HEK293 (cell line): ENCODE results near the gene NOVA1.

Experiments
- CTCF ChIA-PET: fragments of 350-600 bp; formaldehyde crosslinking; extraction: SDS; loops from one replicate; lab custom pipeline; 2021; ENCODE audit warnings: antibody characterized with exemption; lab: Yijun Ruan, JAX
- POLR2A ChIA-PET: fragments of 300-600 bp; formaldehyde crosslinking; extraction: SDS; loops from one replicate; lab custom pipeline; 2020; ENCODE audit warnings: antibody characterized with exemption, inconsistent platforms; lab: Yijun Ruan, JAX
- H3K27ac ChIP-seq: fragments of 200-500 bp; sonication (Bioruptor generic); 2 replicates; pipeline ENCODE4 v1.5.1; 2014; ENCODE audit warnings: low read depth, low read length, control low read depth, inconsistent platforms; ENCODE audit errors: extremely low read depth
- H3K36me3 ChIP-seq, 2 experiments: fragments of 200-500 bp in 1 of 2; sonication (Bioruptor generic) in 1 of 2; 1 replicate in 1 of 2; 2 replicates in 1 of 2; pipeline ENCODE4 v1.5.1; 2014 to 2017; ENCODE audit warnings: inconsistent platforms in 2 of 2, low read length in 2 of 2; ENCODE audit not compliant: control insufficient read depth in 2 of 2, insufficient read depth in 1 of 2
- H3K4me1 ChIP-seq: fragments of 200-500 bp; sonication (Bioruptor generic); 2 replicates; pipeline ENCODE4 v1.5.1; 2014; ENCODE audit warnings: mild to moderate bottlenecking, low read length, inconsistent platforms; ENCODE audit not compliant: control insufficient read depth, insufficient read depth
- H3K4me3 ChIP-seq: 2 replicates; pipeline ENCODE4 v1.5.1; 2011; ENCODE audit warnings: low read depth, mild to moderate bottlenecking, control low read depth, low read length, moderate library complexity
- H3K9me3 ChIP-seq: fragments of 200-500 bp; sonication (Bioruptor generic); 2 replicates; pipeline ENCODE4 v1.5.1; 2014; ENCODE audit warnings: low read depth, low read length, inconsistent platforms; ENCODE audit not compliant: control insufficient read depth, insufficient read depth
- GFI1B ChIP-seq: fragments of 450-650 bp; formaldehyde crosslinking; IDR thresholded peaks from 2 replicates; pipeline ENCODE4 v1.5.1; 2016; ENCODE audit warnings: missing biosample characterization, missing genetic modification characterization
- GLI4 ChIP-seq: fragments of 450-650 bp; formaldehyde crosslinking; IDR thresholded peaks from 2 replicates; pipeline ENCODE4 v1.5.1; 2016; ENCODE audit warnings: missing biosample characterization, missing genetic modification characterization
- KLF1 ChIP-seq: fragments of 450-650 bp; formaldehyde crosslinking; IDR thresholded peaks from 2 replicates; pipeline ENCODE4 v1.5.1; 2016; ENCODE audit warnings: missing biosample characterization, missing genetic modification characterization
- KLF9 ChIP-seq: fragments of 450-650 bp; formaldehyde crosslinking; IDR thresholded peaks from 2 replicates; pipeline ENCODE4 v1.5.1; 2016; ENCODE audit warnings: missing biosample characterization, missing genetic modification characterization, low read depth
- OSR2 ChIP-seq: fragments of 450-650 bp; formaldehyde crosslinking; IDR thresholded peaks from 2 replicates; pipeline ENCODE4 v1.5.1; 2016; ENCODE audit warnings: missing biosample characterization, missing genetic modification characterization
- PBX3 ChIP-seq: sonication (generic); formaldehyde crosslinking; IDR thresholded peaks from 2 replicates; pipeline ENCODE4 v1.8.1; 2022; ENCODE audit warnings: mild to moderate bottlenecking, moderate library complexity, missing genetic modification reagents
- REST ChIP-seq: fragments of 450-650 bp; formaldehyde crosslinking; IDR thresholded peaks from 2 replicates; pipeline ENCODE4 v1.5.1; 2016; ENCODE audit warnings: missing biosample characterization, missing genetic modification characterization
- TRIM28 ChIP-seq: IDR thresholded peaks from 2 replicates; pipeline ENCODE4 v1.6.1; 2011; ENCODE audit warnings: low read length, control low read depth, borderline replicate concordance
- ZBTB26 ChIP-seq: fragments of 450-650 bp; formaldehyde crosslinking; optimal IDR thresholded peaks from 2 replicates; pipeline ENCODE3; 2016; ENCODE audit warnings: missing biosample characterization, mild to moderate bottlenecking, missing genetic modification characterization
- ZBTB44 ChIP-seq: fragments of 450-650 bp; IDR thresholded peaks from 2 replicates; pipeline ENCODE4 v1.5.1; 2018; ENCODE audit warnings: missing biosample characterization, mild to moderate bottlenecking, missing genetic modification characterization
- ZBTB8A ChIP-seq: fragments of 450-650 bp; formaldehyde crosslinking; IDR thresholded peaks from 2 replicates; pipeline ENCODE4 v1.5.1; 2016; ENCODE audit warnings: missing biosample characterization, missing genetic modification characterization
- ZEB2 ChIP-seq: fragments of 450-650 bp; formaldehyde crosslinking; IDR thresholded peaks from 2 replicates; pipeline ENCODE4 v1.5.1; 2016; ENCODE audit warnings: missing biosample characterization, missing genetic modification characterization
- ZNF146 ChIP-seq: fragments of 450-650 bp; formaldehyde crosslinking; IDR thresholded peaks from 2 replicates; pipeline ENCODE4 v1.5.1; 2016; ENCODE audit warnings: missing biosample characterization, missing genetic modification characterization
- ZNF18 ChIP-seq: fragments of 450-650 bp; formaldehyde crosslinking; IDR thresholded peaks from 2 replicates; pipeline ENCODE4 v1.5.1; 2016; ENCODE audit warnings: missing biosample characterization, missing genetic modification characterization
- ZNF24 ChIP-seq: fragments of 450-650 bp; formaldehyde crosslinking; IDR thresholded peaks from 2 replicates; pipeline ENCODE4 v1.5.1; 2016; ENCODE audit warnings: missing biosample characterization, missing genetic modification characterization
- ZNF350 ChIP-seq: fragments of 450-650 bp; formaldehyde crosslinking; IDR thresholded peaks from 2 replicates; pipeline ENCODE4 v1.5.0; 2017; ENCODE audit warnings: missing biosample characterization, mild to moderate bottlenecking, missing genetic modification characterization
- ZNF362 ChIP-seq: fragments of 450-650 bp; formaldehyde crosslinking; IDR thresholded peaks from 2 replicates; pipeline ENCODE4 v1.5.1; 2016; ENCODE audit warnings: missing biosample characterization, missing genetic modification characterization
- ZNF416 ChIP-seq: fragments of 450-650 bp; formaldehyde crosslinking; IDR thresholded peaks from 2 replicates; pipeline ENCODE4 v1.5.1; 2016; ENCODE audit warnings: missing biosample characterization, missing genetic modification characterization
- ZNF544 ChIP-seq: fragments of 450-650 bp; formaldehyde crosslinking; IDR thresholded peaks from 2 replicates; pipeline ENCODE4 v1.5.0; 2017; ENCODE audit warnings: missing biosample characterization, missing genetic modification characterization
- ZNF626 ChIP-seq: fragments of 450-650 bp; sonication (Bioruptor Pico); formaldehyde crosslinking; IDR thresholded peaks from 2 replicates; pipeline ENCODE4 v1.5.1; 2018; ENCODE audit warnings: missing biosample characterization, missing genetic modification characterization, inconsistent platforms
- ZNF645 ChIP-seq: fragments of 450-650 bp; formaldehyde crosslinking; IDR thresholded peaks from 2 replicates; pipeline ENCODE4; 2016; ENCODE audit warnings: missing biosample characterization, missing genetic modification characterization
- ZNF664 ChIP-seq: fragments of 450-650 bp; formaldehyde crosslinking; IDR thresholded peaks from 2 replicates; pipeline ENCODE4 v1.5.1; 2016; ENCODE audit warnings: missing biosample characterization, missing genetic modification characterization
- ZNF777 ChIP-seq: fragments of 450-650 bp; formaldehyde crosslinking; IDR thresholded peaks from 2 replicates; pipeline ENCODE4 v1.5.1; 2017; ENCODE audit warnings: missing biosample characterization, missing genetic modification characterization, borderline replicate concordance
- ZSCAN16 ChIP-seq: fragments of 450-650 bp; formaldehyde crosslinking; IDR thresholded peaks from 2 replicates; pipeline ENCODE4 v1.5.1; 2016; ENCODE audit warnings: missing biosample characterization, missing genetic modification characterization

NOVA1 gene

GRCh38 chr14:26528415-26529182 lies 69.2 kb downstream of the NOVA1 start:
- H3K9me3 ChIP-seq, result no peaks in the 10 kb centered on the region
- no peaks in the 10 kb centered on the region for H3K4me1 ChIP-seq
- TF ChIP-seq ZEB2 (no peak), ZNF777 (no peak), ZNF645 (tag by site-specific recombination) (no peak), GLI4 (no peak), OSR2 (tag by site-specific recombination) (no peak), ZBTB8A (tag by site-specific recombination) (no peak), TRIM28 (no peak), GFI1B (no peak), PBX3 (CRISPR knock-in tag) (no peak), KLF1 (no peak), REST (tag by site-specific recombination) (no peak), ZNF18 (tag by site-specific recombination) (no peak), ZNF544 (tag by site-specific recombination) (no peak), ZNF626 (no peak), KLF9 (tag by site-specific recombination) (no peak)
- TF ChIP-seq, all 188 proteins: peak for 0
- H3K27ac ChIP-seq, result no peak overlapping the region
- no peaks in the 10 kb centered on the region for H3K36me3 ChIP-seq
- CTCF ChIA-PET, result no interaction called here
- POLR2A ChIA-PET, result no interaction called here
- no peak overlapping the region for H3K4me3 ChIP-seq

GRCh38 chr14:26527095-26527494 lies 70.7 kb downstream of the NOVA1 start:
- no peaks in the 10 kb centered on the region for H3K4me1 ChIP-seq
- H3K27ac ChIP-seq, result no peak overlapping the region
- H3K9me3 ChIP-seq, result no peaks in the 10 kb centered on the region
- CTCF ChIA-PET, result no interaction called here
- no peaks in the 10 kb centered on the region for H3K36me3 ChIP-seq
- no peak overlapping the region for H3K4me3 ChIP-seq
- POLR2A ChIA-PET, result no interaction called here
- TF ChIP-seq ZNF24 (tag by site-specific recombination) (no peak), ZBTB44 (tag by site-specific recombination) (no peak), ZNF146 (tag by site-specific recombination) (no peak), ZNF664 (tag by site-specific recombination) (no peak), ZSCAN16 (tag by site-specific recombination) (no peak), ZNF416 (tag by site-specific recombination) (no peak), ZBTB26 (tag by site-specific recombination) (no peak), ZNF362 (tag by site-specific recombination) (no peak), ZNF350 (tag by site-specific recombination) (no peak)
- TF ChIP-seq, all 188 proteins: peak for 0
